Activated B cell treated with CpG ODN at 0.5 μM for 24 hours (primary cell): Measurements from ENCODE around the gene EPHB6. TPM values are rescaled to one million over a fixed set of nuclear protein-coding genes. Genes with fewer than 3 reads are reported as not detected.

Experiments used
- ATAC-seq: fragments of 200-7000 bp; cut with Tn5 transposase; one replicate; pipeline ENCODE4 v1.10.0; 2021; ENCODE audit warnings: low read depth, mild to moderate bottlenecking, moderate library complexity
- CTCF ChIA-PET: fragments of 350-600 bp; sonication (Branson Sonifier 250); formaldehyde crosslinking; loops from one replicate; lab custom pipeline; 2021; ENCODE audit warnings: antibody characterized with exemption; lab: Charles Lee
- POLR2A ChIA-PET: fragments of 350-600 bp; sonication (Branson Sonifier 250); formaldehyde crosslinking; loops from one replicate; lab custom pipeline; 2021; ENCODE audit warnings: antibody characterized with exemption; lab: Charles Lee
- DNase-seq: peaks from one replicate; pipeline ENCODE4 v3.0.0; 2022
- H3K27ac Mint-ChIP-seq: one replicate; pipeline ENCODE4 v1.8.0; 2020; ENCODE audit warnings: mixed read lengths
- H3K27me3 Mint-ChIP-seq: one replicate; pipeline ENCODE4 v1.8.0; 2021; ENCODE audit warnings: mixed read lengths
- H3K36me3 Mint-ChIP-seq: one replicate; pipeline ENCODE4 v1.8.0; 2021; ENCODE audit warnings: low read depth, mixed read lengths
- H3K4me1 Mint-ChIP-seq: one replicate; pipeline ENCODE4 v1.8.0; 2021; ENCODE audit warnings: mixed read lengths
- H3K4me3 Mint-ChIP-seq: one replicate; pipeline ENCODE4 v1.8.0; 2020; ENCODE audit warnings: mild to moderate bottlenecking, mixed read lengths
- H3K9me3 Mint-ChIP-seq: one replicate; pipeline ENCODE4 v1.8.0; 2020; ENCODE audit warnings: mixed read lengths
- CTCF ChIP-seq: fragments of 200-600 bp; IDR thresholded peaks from one replicate; pipeline ENCODE4 v1.8.0; 2022; ENCODE audit warnings: antibody characterized with exemption, mild to moderate bottlenecking
- intact Hi-C: fragments of 100-400 bp; cut with micrococcal nuclease; formaldehyde crosslinking; loops from one replicate; pipeline ENCODE4 v1.15.1; 2024
- total RNA-seq: library from RNA; stranded (reverse); gene quantifications from 2 replicates; pipeline ENCODE4 v1.2.3, GENCODE V29; 2022

Gene EPHB6
- total RNA-seq, 1 donor from 2014 or later, result 21.4 TPM

DNA sequence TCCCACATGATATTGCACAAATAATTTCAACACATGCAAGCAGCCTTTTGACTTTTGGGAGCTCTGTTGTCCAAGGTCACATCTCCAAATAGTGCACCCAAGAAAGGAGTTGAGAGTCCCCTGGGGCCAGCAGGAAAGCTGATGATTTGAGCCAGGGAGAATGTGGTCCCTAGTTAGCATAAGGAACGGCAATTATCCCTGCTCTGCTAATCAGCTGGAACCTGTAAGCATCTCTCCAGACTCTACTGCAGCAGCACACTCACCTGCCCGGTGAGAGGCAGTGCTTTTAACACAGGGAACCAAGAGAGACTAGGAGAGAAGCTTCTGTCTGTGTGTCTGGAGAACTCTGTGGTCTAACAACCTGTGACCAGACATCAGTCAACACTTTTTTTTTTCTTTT, 61.6 kb downstream of the EPHB6 start:
- ChIA-PET POLR2A (no interaction called here), CTCF (no interaction called here)
- Mint-ChIP-seq H3K9me3 (no peaks in the 10 kb centered on the region), H3K27me3 (peaks cover 17% of the 10 kb centered on the region), H3K4me3 (no peak overlapping the region), H3K4me1 (no peaks in the 10 kb centered on the region), H3K27ac (no peak overlapping the region), H3K36me3 (no peaks in the 10 kb centered on the region)
- ATAC-seq (no peak), DNase-seq (no peak)
- intact Hi-C loops, result no loop called here
- no peak for TF ChIP-seq CTCF

DNA sequence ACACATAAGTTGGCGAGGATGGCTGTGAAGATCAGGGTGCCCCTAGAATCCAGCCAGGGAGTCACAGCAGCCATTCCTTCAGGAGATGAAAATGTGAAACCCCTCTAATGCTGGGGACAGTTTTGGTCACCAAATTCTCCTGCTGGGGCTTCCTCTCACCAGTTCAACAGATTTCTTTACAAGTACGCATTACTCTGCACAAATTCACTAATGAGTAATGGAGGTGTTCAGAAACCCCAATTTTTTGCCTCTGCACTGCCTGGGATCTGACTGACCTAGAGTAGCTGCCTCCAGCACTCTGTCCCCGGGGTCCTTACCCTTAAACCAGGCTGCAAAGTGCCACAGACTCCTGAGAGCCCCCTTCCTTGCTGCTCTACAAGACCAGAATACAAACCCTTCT, 62.6 kb downstream of the EPHB6 start:
- DNase-seq (no peak), ATAC-seq (no peak)
- intact Hi-C loops, result no loop called here
- CTCF ChIA-PET, result no interaction called here
- Mint-ChIP-seq H3K4me3 (no peak overlapping the region), H3K4me1 (no peaks in the 10 kb centered on the region), H3K9me3 (no peaks in the 10 kb centered on the region), H3K36me3 (no peaks in the 10 kb centered on the region), H3K27ac (no peak overlapping the region), H3K27me3 (peaks cover 14% of the 10 kb centered on the region)
- no peak for TF ChIP-seq CTCF
- POLR2A ChIA-PET, result no interaction called here

DNA sequence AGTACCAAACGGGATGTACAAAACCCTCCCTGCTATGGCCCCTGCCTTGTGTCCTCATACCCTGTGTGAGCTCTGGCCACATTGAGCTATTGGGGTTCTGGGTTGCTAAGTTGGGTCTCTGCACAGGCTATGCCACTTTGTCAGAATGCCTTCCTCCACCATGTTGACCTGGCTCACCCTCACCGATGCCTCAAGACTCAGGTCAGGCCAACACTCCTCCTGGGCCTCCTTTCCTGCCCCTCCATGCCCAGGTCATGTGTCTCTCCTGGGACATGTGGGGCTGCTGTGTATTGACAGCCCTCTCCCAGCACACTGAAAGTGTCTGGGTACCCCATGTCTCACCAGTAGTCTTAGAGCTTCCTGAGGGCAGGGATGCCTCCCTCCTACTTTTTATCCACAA, 64.0 kb downstream of the EPHB6 start:
- Mint-ChIP-seq H3K27ac (no peak overlapping the region), H3K4me1 (no peaks in the 10 kb centered on the region), H3K4me3 (no peak overlapping the region), H3K9me3 (no peaks in the 10 kb centered on the region), H3K27me3 (peaks cover 14% of the 10 kb centered on the region), H3K36me3 (no peaks in the 10 kb centered on the region)
- ATAC-seq (no peak), DNase-seq (no peak)
- intact Hi-C loops, result no loop called here
- ChIA-PET POLR2A (no interaction called here), CTCF (interaction anchor here (0.8 kb wide), 2 partner anchors 9 to 254 kb away, joined by 3 read pairs; no protein-coding TSS in a partner anchor)
- no peak for TF ChIP-seq CTCF

DNA sequence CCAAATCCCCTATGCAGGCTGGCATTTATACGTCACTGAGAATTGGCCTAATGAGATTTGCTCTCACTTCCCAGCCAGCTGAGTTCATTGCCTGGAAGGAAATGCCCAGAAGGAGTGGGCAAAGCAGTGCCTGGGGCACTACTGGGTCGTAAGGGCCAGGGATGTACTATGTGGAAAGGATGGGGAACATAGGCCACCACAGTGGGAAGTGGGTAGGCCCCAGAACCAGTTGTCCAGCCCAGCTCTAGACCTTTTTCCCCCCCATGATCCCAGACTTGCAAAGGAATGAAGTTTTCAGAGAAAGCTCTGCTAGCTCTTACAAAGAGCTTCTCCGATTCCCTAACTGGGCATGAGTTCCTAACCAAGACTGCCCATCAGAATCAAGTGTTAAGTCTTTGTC, 64.8 kb downstream of the EPHB6 start:
- intact Hi-C loops, result no loop called here
- CTCF ChIA-PET, result interaction anchor here (0.8 kb wide), 2 partner anchors 10 to 253 kb away, joined by 3 read pairs; no protein-coding TSS in a partner anchor
- Mint-ChIP-seq H3K9me3 (no peaks in the 10 kb centered on the region), H3K27me3 (peaks cover 10% of the 10 kb centered on the region), H3K4me3 (no peak overlapping the region), H3K4me1 (no peaks in the 10 kb centered on the region), H3K36me3 (no peaks in the 10 kb centered on the region), H3K27ac (no peak overlapping the region)
- ATAC-seq (no peak), DNase-seq (no peak)
- POLR2A ChIA-PET, result no interaction called here
- TF ChIP-seq CTCF, result no peak

Other genes with a start within 250 kb of the EPHB6 start
- not detected in 2 replicates for gene PRSS1, start 105.6 kb upstream of the EPHB6 start, total RNA-seq
- not detected in 2 replicates for gene PRSS2, start 84.1 kb upstream of the EPHB6 start, total RNA-seq
- gene TRPV6, start 30.7 kb downstream of the EPHB6 start, total RNA-seq, result not detected in 2 replicates
- 0.11 and 0.17 TPM in 2 replicates for gene TRPV5, start 78.7 kb downstream of the EPHB6 start, total RNA-seq
- gene LLCFC1, start 84.4 kb downstream of the EPHB6 start, total RNA-seq, result not detected in 2 replicates
- 0.37 and 1.2 TPM in 2 replicates for gene KEL, start 107.3 kb downstream of the EPHB6 start, total RNA-seq
- 0.31 and 0.56 TPM in 2 replicates for gene OR9A2, start 172.1 kb downstream of the EPHB6 start, total RNA-seq
- not detected in 2 replicates for gene OR6V1, start 197.3 kb downstream of the EPHB6 start, total RNA-seq